A549 (cell line): ENCODE data around the gene NREP.

Source experiments
- CHD2 ChIP-seq: fragments of 150-350 bp; IDR thresholded peaks from 2 replicates; pipeline ENCODE4 v1.6.1; 2014; ENCODE audit warnings: low read length; ENCODE audit not compliant: partially characterized antibody
- MAFK ChIP-seq: fragments of 450-650 bp; IDR thresholded peaks from 2 replicates; pipeline ENCODE4 v1.6.1; 2014; ENCODE audit not compliant: partially characterized antibody
- SMC3 ChIP-seq: fragments of >200 bp; sonication (Bioruptor Twin); formaldehyde crosslinking; IDR thresholded peaks from 3 replicates; pipeline ENCODE4 v1.6.1; 2018; ENCODE audit warnings: inconsistent platforms
- TF ChIP-seq, protein P1 (sequence below): IDR thresholded peaks from 2 replicates; pipeline ENCODE4 v1.6.1; 2012
- TF ChIP-seq, protein P2 (sequence below): fragments of >200 bp; sonication (Bioruptor Twin); formaldehyde crosslinking; IDR thresholded peaks from 3 replicates; pipeline ENCODE4 v1.5.1; 2016
- TF ChIP-seq, protein P3 (sequence below): fragments of 150-350 bp; IDR thresholded peaks from 2 replicates; pipeline ENCODE4 v1.6.1; 2014; ENCODE audit warnings: low read depth, mild to moderate bottlenecking, low read length
- TF ChIP-seq, protein P4 (sequence below): fragments of 450-650 bp; IDR thresholded peaks from 2 replicates; pipeline ENCODE4 v1.6.1; 2014; ENCODE audit warnings: antibody characterized with exemption

DNA sequence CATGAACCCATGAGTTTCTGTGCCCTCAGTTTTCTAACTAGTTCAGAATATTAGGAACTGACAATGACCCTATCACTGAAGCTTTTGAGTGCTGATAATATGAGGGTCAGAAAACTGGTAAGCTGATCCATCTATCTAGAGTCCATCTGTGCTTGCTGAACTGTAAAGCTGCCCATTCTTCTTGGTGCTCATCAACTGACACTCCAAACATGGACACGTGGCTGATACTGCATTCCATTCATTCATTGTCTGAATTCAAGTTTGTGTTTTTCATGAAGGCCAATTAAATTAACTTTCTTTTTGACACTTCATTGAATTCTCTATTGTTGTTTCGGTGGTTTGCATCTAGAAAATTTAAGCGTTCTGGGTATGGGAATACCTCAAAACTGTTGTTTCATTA is 17.6 kb downstream of the NREP start:
- TF ChIP-seq, protein P1, sequence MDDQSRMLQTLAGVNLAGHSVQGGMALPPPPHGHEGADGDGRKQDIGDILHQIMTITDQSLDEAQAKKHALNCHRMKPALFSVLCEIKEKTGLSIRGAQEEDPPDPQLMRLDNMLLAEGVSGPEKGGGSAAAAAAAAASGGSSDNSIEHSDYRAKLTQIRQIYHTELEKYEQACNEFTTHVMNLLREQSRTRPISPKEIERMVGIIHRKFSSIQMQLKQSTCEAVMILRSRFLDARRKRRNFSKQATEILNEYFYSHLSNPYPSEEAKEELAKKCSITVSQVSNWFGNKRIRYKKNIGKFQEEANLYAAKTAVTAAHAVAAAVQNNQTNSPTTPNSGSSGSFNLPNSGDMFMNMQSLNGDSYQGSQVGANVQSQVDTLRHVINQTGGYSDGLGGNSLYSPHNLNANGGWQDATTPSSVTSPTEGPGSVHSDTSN: no peak
- TF ChIP-seq, protein P2, sequence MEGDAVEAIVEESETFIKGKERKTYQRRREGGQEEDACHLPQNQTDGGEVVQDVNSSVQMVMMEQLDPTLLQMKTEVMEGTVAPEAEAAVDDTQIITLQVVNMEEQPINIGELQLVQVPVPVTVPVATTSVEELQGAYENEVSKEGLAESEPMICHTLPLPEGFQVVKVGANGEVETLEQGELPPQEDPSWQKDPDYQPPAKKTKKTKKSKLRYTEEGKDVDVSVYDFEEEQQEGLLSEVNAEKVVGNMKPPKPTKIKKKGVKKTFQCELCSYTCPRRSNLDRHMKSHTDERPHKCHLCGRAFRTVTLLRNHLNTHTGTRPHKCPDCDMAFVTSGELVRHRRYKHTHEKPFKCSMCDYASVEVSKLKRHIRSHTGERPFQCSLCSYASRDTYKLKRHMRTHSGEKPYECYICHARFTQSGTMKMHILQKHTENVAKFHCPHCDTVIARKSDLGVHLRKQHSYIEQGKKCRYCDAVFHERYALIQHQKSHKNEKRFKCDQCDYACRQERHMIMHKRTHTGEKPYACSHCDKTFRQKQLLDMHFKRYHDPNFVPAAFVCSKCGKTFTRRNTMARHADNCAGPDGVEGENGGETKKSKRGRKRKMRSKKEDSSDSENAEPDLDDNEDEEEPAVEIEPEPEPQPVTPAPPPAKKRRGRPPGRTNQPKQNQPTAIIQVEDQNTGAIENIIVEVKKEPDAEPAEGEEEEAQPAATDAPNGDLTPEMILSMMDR: no peak
- TF ChIP-seq MAFK (no peak), SMC3 (no peak), CHD2 (no peak)
- TF ChIP-seq, protein P3, sequence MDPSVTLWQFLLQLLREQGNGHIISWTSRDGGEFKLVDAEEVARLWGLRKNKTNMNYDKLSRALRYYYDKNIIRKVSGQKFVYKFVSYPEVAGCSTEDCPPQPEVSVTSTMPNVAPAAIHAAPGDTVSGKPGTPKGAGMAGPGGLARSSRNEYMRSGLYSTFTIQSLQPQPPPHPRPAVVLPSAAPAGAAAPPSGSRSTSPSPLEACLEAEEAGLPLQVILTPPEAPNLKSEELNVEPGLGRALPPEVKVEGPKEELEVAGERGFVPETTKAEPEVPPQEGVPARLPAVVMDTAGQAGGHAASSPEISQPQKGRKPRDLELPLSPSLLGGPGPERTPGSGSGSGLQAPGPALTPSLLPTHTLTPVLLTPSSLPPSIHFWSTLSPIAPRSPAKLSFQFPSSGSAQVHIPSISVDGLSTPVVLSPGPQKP: no peak
- TF ChIP-seq, protein P4, sequence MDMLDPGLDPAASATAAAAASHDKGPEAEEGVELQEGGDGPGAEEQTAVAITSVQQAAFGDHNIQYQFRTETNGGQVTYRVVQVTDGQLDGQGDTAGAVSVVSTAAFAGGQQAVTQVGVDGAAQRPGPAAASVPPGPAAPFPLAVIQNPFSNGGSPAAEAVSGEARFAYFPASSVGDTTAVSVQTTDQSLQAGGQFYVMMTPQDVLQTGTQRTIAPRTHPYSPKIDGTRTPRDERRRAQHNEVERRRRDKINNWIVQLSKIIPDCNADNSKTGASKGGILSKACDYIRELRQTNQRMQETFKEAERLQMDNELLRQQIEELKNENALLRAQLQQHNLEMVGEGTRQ: no peak
